ENCODE data around the gene HYI. TPM values are rescaled to one million over a fixed set of nuclear protein-coding genes. Genes with fewer than 3 reads are reported as not detected.
"Not testable (repeated sequence)": the region's sequence is repeated elsewhere in the genome, so short reads cannot be mapped to it uniquely, and the experiment has no call there.

HYI gene
- total RNA-seq, 2 donors from 2014 or later, result 34.4 to 34.8 TPM

DNA sequence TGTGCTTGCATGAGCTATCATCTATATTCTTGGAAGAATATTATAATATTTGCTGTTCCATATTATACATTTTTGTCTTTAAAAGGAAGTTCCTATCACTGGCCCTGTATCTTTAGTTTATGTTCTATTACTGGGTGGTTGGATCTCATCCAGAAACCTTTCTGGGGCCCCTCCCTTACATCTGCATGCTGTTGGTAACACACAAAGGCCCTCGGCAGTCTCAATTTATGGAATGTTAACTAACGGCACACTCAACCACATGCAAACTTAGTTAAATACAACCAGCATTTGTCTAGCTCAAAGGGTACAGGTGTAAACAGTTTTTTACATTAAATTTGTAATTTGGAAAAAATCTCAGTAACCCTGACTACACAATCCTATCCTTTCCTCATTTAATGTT, 9.7 kb upstream of the HYI start:
- H3K27ac Mint-ChIP-seq, result no peak overlapping the region
- H3K36me3 Mint-ChIP-seq (ENCODE audit: low read depth), result no peaks in the 10 kb centered on the region
- H3K9me3 ChIP-seq (ENCODE audit: control insufficient read depth, low read length), result peaks cover 10% of the 10 kb centered on the region
- no peaks in the 10 kb centered on the region for H3K36me3 ChIP-seq (ENCODE audit: control insufficient read depth, insufficient read depth, low read length)
- DNase-seq, result no peak
- no peak overlapping the region for H3K9ac ChIP-seq (ENCODE audit: extremely low read depth, low read length, poor library complexity, severe bottlenecking)
- peaks cover 16% of the 10 kb centered on the region for H3K27me3 Mint-ChIP-seq (ENCODE audit: insufficient read depth)
- H3K4me3 ChIP-seq (ENCODE audit: low read length), result no peak overlapping the region
- no peak overlapping the region for H3K27ac ChIP-seq (ENCODE audit: low read depth, low read length)
- no peak overlapping the region for H3K4me3 Mint-ChIP-seq
- peaks cover 23% of the 10 kb centered on the region for H3K4me1 Mint-ChIP-seq
- no peak for TF ChIP-seq CTCF (conservative IDR thresholded peaks at IDR 0.05)
- WGBS, 2 experiments (ENCODE audit: insufficient coverage in 1 of 2, insufficient read length in 1 of 2), result 90% methylated on average over 2 of the region's 2 CpGs; no CpG with 5 or more reads in 1 of the 2 experiments
- peaks cover 10% of the 10 kb centered on the region for H3K9me3 Mint-ChIP-seq
- H3K4me1 ChIP-seq (ENCODE audit: control insufficient read depth, insufficient read depth, low read length), result peaks cover 14% of the 10 kb centered on the region
- no peaks in the 10 kb centered on the region for H3K27me3 ChIP-seq (ENCODE audit: control insufficient read depth, insufficient read depth, low read length, poor library complexity, severe bottlenecking)

- H3K4me3 ChIP-seq (ENCODE audit: low read length), result no peak overlapping the region
- WGBS, 2 experiments (ENCODE audit: insufficient coverage in 1 of 2, insufficient read length in 1 of 2), result 91 to 100% methylated on average over 3 to 4 of the region's 5 CpGs
These were observed 7.4 kb upstream of the HYI start for GRCh38 chr1:43460988-43461693.

GRCh38 chr1:43458379-43458778, 4.6 kb upstream of the HYI start:
- H3K9ac ChIP-seq (ENCODE audit: extremely low read depth, low read length, poor library complexity, severe bottlenecking); H3K36me3 ChIP-seq (ENCODE audit: control insufficient read depth, insufficient read depth, low read length); H3K4me1 ChIP-seq (ENCODE audit: control insufficient read depth, insufficient read depth, low read length); H3K36me3 Mint-ChIP-seq (ENCODE audit: low read depth); H3K27ac Mint-ChIP-seq; H3K9me3 ChIP-seq (ENCODE audit: control insufficient read depth, low read length); H3K27me3 ChIP-seq (ENCODE audit: control insufficient read depth, insufficient read depth, low read length, poor library complexity, severe bottlenecking); H3K4me3 Mint-ChIP-seq; H3K4me3 ChIP-seq (ENCODE audit: low read length); H3K27ac ChIP-seq (ENCODE audit: low read depth, low read length); DNase-seq: not testable (repeated sequence)
- Mint-ChIP-seq H3K9me3 (peaks cover 10% of the 10 kb centered on the region), H3K4me1 (peaks cover 13% of the 10 kb centered on the region), H3K27me3 (ENCODE audit: insufficient read depth) (peaks cover 33% of the 10 kb centered on the region)
- 81 to 87% methylated on average over 3 of the region's 3 CpGs for WGBS, 2 experiments (ENCODE audit: insufficient coverage in 1 of 2, insufficient read length in 1 of 2)

More at GRCh38 chr1:43460988-43461693, 7.4 kb upstream of the HYI start:
- DNase-seq, result no peak
- Mint-ChIP-seq H3K4me1 (peaks cover 10% of the 10 kb centered on the region), H3K36me3 (ENCODE audit: low read depth) (no peaks in the 10 kb centered on the region), H3K4me3 (no peak overlapping the region), H3K27ac (no peak overlapping the region), H3K27me3 (ENCODE audit: insufficient read depth) (peaks cover 33% of the 10 kb centered on the region), H3K9me3 (peaks cover 10% of the 10 kb centered on the region)
- Histone ChIP-seq H3K27ac (ENCODE audit: low read depth, low read length) (no peak overlapping the region), H3K9ac (ENCODE audit: extremely low read depth, low read length, poor library complexity, severe bottlenecking) (no peak overlapping the region), H3K9me3 (ENCODE audit: control insufficient read depth, low read length) (peaks cover 10% of the 10 kb centered on the region), H3K4me1 (ENCODE audit: control insufficient read depth, insufficient read depth, low read length) (peaks cover 6% of the 10 kb centered on the region), H3K36me3 (ENCODE audit: control insufficient read depth, insufficient read depth, low read length) (no peaks in the 10 kb centered on the region), H3K27me3 (ENCODE audit: control insufficient read depth, insufficient read depth, low read length, poor library complexity, severe bottlenecking) (no peaks in the 10 kb centered on the region)
- TF ChIP-seq CTCF (conservative IDR thresholded peaks at IDR 0.05), result no peak
